Lower leg skin (tissue), 4 donors: ENCODE measurements around the gene LTF. TPM values are rescaled to one million over a fixed set of nuclear protein-coding genes. Genes with fewer than 3 reads are reported as not detected.
"Not testable (repeated sequence)": the region's sequence is repeated elsewhere in the genome, so short reads cannot be mapped to it uniquely, and the experiment has no call there.

Experiments
- DNase-seq, 2 donors: peaks; one replicate each; pipeline ENCODE4 v3.0.0-alpha.2; 2019; ENCODE audit warnings: low spot score in 2 of 2
- H3K4me3 ChIP-seq: fragments of 200-600 bp; sonication (generic); 2 replicates; pipeline ENCODE4 v1.5.1; 2017; ENCODE audit warnings: mild to moderate bottlenecking, low read depth; ENCODE audit not compliant: poor library complexity, severe bottlenecking
- CTCF ChIP-seq, 3 donors: fragments of 450-650 bp; IDR thresholded peaks; one replicate each; pipeline ENCODE4 v1.5.1; 2016; ENCODE audit warnings: antibody characterized with exemption in 3 of 3, mild to moderate bottlenecking in 3 of 3, moderate library complexity in 2 of 3
- POLR2A ChIP-seq, 2 donors: fragments of 450-650 bp; IDR thresholded peaks; one replicate each; pipeline ENCODE4 v1.6.1; 2016 to 2017; ENCODE audit warnings: antibody characterized with exemption in 2 of 2, mild to moderate bottlenecking in 1 of 2, moderate library complexity in 1 of 2
- WGBS, 2 donors: methylation state at CpG; one replicate each; pipeline ENCODE4 v1.1.5; 2018; 5-methylcytosine and 5-hydroxymethylcytosine counted together
- intact Hi-C: fragments of 100-400 bp; cut with DNase I; formaldehyde crosslinking; loops from one replicate; pipeline ENCODE4 v1.15.0; 2023; ENCODE audit warnings: low total_unique reads
- total RNA-seq, 4 donors: library from RNA; depleted of rRNA; stranded (reverse); fragments of >200 nt; gene quantifications; one replicate each; pipeline ENCODE4 v1.1.0, GENCODE V29; 2016

The LTF gene
- total RNA-seq, 4 donors from 2014 or later, result 0.91 to 3.9 (median 2.5) TPM

- WGBS, 2 donors, result 44 to 45% methylated on average over 5 of the region's 5 CpGs
These were observed 35.5 kb downstream of the LTF start for GRCh38 chr3:46429250-46429649.

GRCh38 chr3:46427916-46428833 lies 36.5 kb downstream of the LTF start:
- intact Hi-C loops, result no loop called here
- no peak for TF ChIP-seq CTCF (IDR thresholded peaks at IDR 0.05)
- TF ChIP-seq POLR2A (IDR thresholded peaks at IDR 0.05), result no peak
- H3K4me3 ChIP-seq, result no peak overlapping the region
- WGBS, 2 donors, result 72 to 74% methylated on average over 10 of the region's 10 CpGs
- DNase-seq, result no peak

More at GRCh38 chr3:46429250-46429649, 35.5 kb downstream of the LTF start:
- TF ChIP-seq CTCF (IDR thresholded peaks at IDR 0.05), result no peak
- TF ChIP-seq POLR2A (IDR thresholded peaks at IDR 0.05), result no peak
- intact Hi-C loops, result no loop called here
- DNase-seq, result no peak
- H3K4me3 ChIP-seq, result no peak overlapping the region

DNA sequence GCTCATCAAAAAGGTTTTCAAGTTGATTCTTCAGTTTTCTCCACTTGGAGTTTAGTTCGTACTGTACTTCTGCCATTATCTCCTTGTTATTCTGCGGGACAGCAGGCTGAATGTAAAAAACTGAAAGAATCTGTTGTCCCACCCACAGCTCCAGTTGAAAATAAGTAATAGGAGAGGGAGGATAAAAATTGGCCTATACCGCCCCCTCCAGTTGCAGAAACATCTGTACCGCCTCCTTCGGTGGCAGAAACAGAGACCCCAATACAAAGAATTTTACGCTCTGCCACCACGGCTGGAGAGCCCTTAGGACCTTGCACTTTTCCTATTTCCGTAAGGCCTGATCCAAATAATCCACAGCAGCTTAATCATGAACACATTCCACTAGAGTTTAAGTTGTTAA lies 37.3 kb downstream of the LTF start:
- 69 to 73% methylated on average over 8 of the region's 8 CpGs for WGBS, 2 donors
- DNase-seq, intact Hi-C loops, H3K4me3 ChIP-seq: not testable (repeated sequence)

GRCh38 chr3:46426476-46426875 lies 38.2 kb downstream of the LTF start:
- H3K4me3 ChIP-seq, DNase-seq, intact Hi-C loops: not testable (repeated sequence)
- 63 to 65% methylated on average over 4 of the region's 4 CpGs for WGBS, 2 donors

DNA sequence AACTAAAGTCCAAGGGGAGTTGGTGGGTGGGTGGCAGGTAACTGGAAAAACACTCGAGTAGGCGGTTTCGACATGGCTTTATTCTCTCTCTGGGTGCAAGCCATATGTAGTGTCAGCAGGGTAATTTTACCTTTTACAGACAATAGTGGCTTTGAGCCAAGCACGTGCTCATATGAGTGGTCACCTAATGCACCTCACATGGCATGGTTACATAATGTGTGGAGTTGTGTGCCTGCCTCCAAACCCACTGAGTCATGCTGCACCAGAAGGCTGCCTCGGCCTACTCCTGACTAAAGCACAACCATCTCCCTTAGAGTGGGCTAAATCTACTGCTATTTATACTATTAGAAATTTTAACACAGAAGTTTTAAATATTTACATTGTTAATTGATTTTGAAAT lies 41.1 kb downstream of the LTF start:
- H3K4me3 ChIP-seq, result no peak overlapping the region
- no peak for TF ChIP-seq POLR2A (IDR thresholded peaks at IDR 0.05)
- TF ChIP-seq CTCF (IDR thresholded peaks at IDR 0.05), result no peak
- no peak for DNase-seq
- 64 to 73% methylated on average over 5 of the region's 5 CpGs for WGBS, 2 donors
- intact Hi-C loops, result no loop called here

DNA sequence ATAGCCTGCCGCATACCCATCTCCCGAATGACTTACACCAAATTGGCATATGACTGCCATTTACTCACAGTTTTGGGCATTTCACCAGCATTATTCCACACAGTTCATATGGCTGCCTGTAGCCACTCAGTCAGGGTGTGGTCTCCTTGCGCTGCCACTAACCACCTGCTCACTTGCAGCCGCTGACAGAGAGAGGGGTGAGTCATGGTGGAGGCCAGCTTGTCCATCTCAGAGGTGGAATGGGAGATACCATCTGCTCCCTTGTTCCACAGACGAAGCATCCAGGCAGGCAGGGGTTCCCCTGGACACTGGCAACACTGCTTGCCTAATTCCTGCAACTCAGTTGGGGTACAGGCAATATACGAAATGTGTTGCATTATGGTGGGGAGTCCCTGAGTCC lies 42.1 kb downstream of the LTF start:
- no peak for DNase-seq
- no peak overlapping the region for H3K4me3 ChIP-seq
- WGBS, 2 donors, result 62 to 79% methylated on average over 6 of the region's 6 CpGs
- TF ChIP-seq POLR2A (IDR thresholded peaks at IDR 0.05) (no peak), CTCF (IDR thresholded peaks at IDR 0.05) (no peak)
- intact Hi-C loops, result no loop called here

DNA sequence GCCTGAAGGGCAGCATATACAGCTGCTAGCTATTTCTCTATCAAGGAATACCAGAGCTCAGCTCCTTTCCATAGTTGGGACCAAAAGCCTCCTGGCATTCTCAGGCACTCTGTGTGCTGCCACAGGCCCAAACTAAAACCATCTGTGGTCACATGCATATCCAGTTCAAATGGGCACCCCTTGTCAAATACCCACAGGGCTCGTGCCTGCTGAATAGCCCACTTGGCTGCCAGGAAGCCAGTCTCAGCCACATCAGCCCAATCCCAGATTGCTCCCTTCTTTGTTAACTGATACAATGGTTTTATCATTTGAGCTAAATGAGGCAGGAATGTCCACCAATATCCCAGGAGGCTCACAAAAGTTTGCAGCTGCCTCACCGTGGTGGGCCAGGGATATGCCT lies 43.8 kb downstream of the LTF start:
- 74 to 86% methylated on average over 2 of the region's 2 CpGs for WGBS, 2 donors
- H3K4me3 ChIP-seq, result no peak overlapping the region
- TF ChIP-seq CTCF (IDR thresholded peaks at IDR 0.05) (no peak), POLR2A (IDR thresholded peaks at IDR 0.05) (no peak)
- intact Hi-C loops, result no loop called here
- no peak for DNase-seq
